ENCODE measurements around the gene NPPA.

The NPPA gene

GRCh38 chr1:11879311-11880180, 32.0 kb upstream of the NPPA start:
- no peak for TF ChIP-seq CTCF (IDR thresholded peaks at IDR 0.05; ENCODE audit: low read length, missing control alignments)
- H3K4me3 ChIP-seq (replicated peaks; ENCODE audit: low read depth, low read length), result no peak overlapping the region
- DNase-seq (ENCODE audit: low read depth), result no peak

GRCh38 chr1:11878891-11879190, 31.3 kb upstream of the NPPA start:
- H3K4me3 ChIP-seq (replicated peaks; ENCODE audit: low read depth, low read length), result no peak overlapping the region
- TF ChIP-seq CTCF (IDR thresholded peaks at IDR 0.05; ENCODE audit: low read length, missing control alignments), result no peak
- DNase-seq (ENCODE audit: low read depth), result no peak

GRCh38 chr1:11878081-11878890, 30.7 kb upstream of the NPPA start:
- no peak overlapping the region for H3K4me3 ChIP-seq (replicated peaks; ENCODE audit: low read depth, low read length)
- no peak for DNase-seq (ENCODE audit: low read depth)
- no peak for TF ChIP-seq CTCF (IDR thresholded peaks at IDR 0.05; ENCODE audit: low read length, missing control alignments)

GRCh38 chr1:11877074-11877473, 29.5 kb upstream of the NPPA start:
- no peak for TF ChIP-seq CTCF (IDR thresholded peaks at IDR 0.05; ENCODE audit: low read length, missing control alignments)
- no peak overlapping the region for H3K4me3 ChIP-seq (replicated peaks; ENCODE audit: low read depth, low read length)
- no peak for DNase-seq (ENCODE audit: low read depth)

GRCh38 chr1:11875094-11875493, 27.5 kb upstream of the NPPA start:
- no peak overlapping the region for H3K4me3 ChIP-seq (replicated peaks; ENCODE audit: low read depth, low read length)
- DNase-seq (ENCODE audit: low read depth), result no peak
- no peak for TF ChIP-seq CTCF (IDR thresholded peaks at IDR 0.05; ENCODE audit: low read length, missing control alignments)

GRCh38 chr1:11874624-11875023, 27.0 kb upstream of the NPPA start:
- H3K4me3 ChIP-seq (replicated peaks; ENCODE audit: low read depth, low read length), result no peak overlapping the region
- TF ChIP-seq CTCF (IDR thresholded peaks at IDR 0.05; ENCODE audit: low read length, missing control alignments), result no peak
- DNase-seq (ENCODE audit: low read depth), result no peak
